Measurements from ENCODE around the gene INPP5A.

- TF ChIP-seq HMG20B (CRISPR knock-in tag; IDR thresholded peaks at IDR 0.05), result no peak
- TF ChIP-seq EGR1 (conservative IDR thresholded peaks at IDR 0.05), result no peak
- TF ChIP-seq RBM25 (IDR thresholded peaks at IDR 0.05; ENCODE audit: low read depth, low read length, severe bottlenecking), result no peak
- TF ChIP-seq ESRRB (CRISPR knock-in tag; IDR thresholded peaks at IDR 0.05; ENCODE audit: borderline replicate concordance), result no peak
- no peak for TF ChIP-seq HDAC2 (IDR thresholded peaks at IDR 0.05)
- no peak for TF ChIP-seq CTCF (IDR thresholded peaks at IDR 0.05 in 2 of 3, conservative IDR thresholded peaks at IDR 0.05 in 1 of 3; ENCODE audit: insufficient read depth in 2 of 3, low read depth in 1 of 3, low read length in 3 of 3)
- no peak for TF ChIP-seq E2F6 (IDR thresholded peaks at IDR 0.05; ENCODE audit: borderline replicate concordance in 1 of 2, extremely low read depth in 1 of 2, insufficient read depth in 1 of 2, insufficient read length in 1 of 2, low read depth in 1 of 2, low read length in 1 of 2, poor library complexity in 1 of 2, severe bottlenecking in 1 of 2)
- TF ChIP-seq ETV1 (tag; conservative IDR thresholded peaks at IDR 0.05; ENCODE audit: low read depth), result no peak
Observed at GRCh38 chr10:132714986-132715775, 177.6 kb downstream of the INPP5A start.

Data from K562 (cell line).